GM21526 (cell line): ENCODE results near the gene AKAP12.
A peak's percentile ranks its signal among the peaks of the same experiment; 100 is the strongest.

Experiments used
- ATAC-seq: cut with Tn5 transposase; IDR thresholded peaks from one replicate; pipeline ENCODE4 v1.9.1; 2021; ENCODE audit warnings: moderate library complexity; ENCODE audit not compliant: unreplicated experiment, low FRiP score

The AKAP12 gene

DNA sequence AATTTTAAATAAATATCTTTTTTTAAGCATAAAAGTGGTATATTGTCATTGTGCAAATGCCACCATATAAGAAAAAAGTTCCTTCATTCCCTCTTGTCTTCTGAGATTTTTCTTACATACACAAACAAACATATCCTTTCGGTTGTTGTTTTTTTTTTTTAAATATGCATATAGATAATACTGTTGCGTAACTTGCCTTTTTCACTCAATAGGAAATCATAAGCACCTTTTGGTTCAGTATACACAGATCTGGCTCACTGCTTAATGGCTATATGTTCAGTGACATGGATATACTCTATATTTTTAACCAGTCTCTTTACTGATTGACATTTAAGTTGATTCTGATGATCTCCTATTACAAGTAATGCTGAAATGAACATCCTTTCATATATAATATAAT is 40.1 kb downstream of the AKAP12 start:
- no peak for ATAC-seq

DNA sequence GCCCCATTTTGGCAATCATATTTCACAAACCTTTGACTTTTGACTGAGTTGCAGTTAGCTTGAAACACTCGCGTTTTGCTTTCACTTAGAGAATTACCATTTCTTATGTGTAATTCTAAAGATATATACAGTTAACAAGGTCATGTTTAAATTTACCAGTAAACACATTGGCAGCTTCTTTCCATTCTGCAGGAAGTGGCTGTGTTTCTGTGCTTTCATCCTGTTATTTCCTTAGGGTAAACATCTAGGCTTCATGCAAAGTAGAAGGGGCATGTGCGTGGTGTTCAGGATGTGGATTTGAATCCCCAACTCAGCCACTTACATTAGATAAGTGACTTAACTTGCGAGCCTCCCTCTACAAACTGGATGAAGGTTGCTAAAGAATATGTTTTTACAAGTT is 41.1 kb downstream of the AKAP12 start:
- no peak for ATAC-seq

DNA sequence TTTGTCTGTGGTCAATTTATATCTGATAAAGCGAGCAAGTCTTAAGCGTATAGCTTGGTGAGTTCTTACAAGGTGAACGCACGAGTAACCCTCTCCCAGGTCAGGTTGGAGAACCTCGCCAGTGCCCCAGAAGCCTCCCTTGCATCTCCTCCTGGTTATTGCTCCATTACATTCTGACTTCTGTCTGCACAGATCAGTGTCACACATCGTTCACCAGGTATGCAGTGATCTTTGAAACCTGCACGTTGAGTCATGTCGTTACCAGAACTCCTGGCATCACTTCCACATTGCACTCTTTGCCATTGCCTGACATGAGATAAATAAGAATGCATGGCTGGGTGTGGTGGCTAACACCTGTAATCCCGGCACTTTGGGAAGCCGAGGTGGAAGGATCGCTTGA is 44.2 kb downstream of the AKAP12 start:
- peak; percentile 65 for ATAC-seq

DNA sequence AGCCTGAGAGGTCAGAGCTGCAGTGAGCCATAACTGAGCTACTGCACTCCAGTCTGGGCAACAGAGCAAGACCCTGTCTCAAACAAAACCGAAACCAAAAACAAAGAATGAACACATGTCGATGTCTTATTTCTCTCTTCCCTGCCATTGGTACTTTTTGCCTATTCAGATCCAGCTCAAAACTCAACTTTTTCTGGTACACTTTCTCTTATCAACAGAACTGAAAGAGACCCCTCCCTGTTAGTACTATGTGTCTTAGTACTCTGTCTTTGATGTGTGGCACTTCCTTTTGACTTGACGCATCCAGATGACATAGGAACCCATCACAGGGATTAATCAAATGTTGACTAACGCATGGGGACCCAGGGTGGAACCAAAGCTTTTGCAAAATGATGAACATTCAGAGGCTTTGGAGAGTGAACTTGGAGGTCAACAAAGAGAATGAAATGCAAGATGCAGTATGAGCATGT is 44.8 kb downstream of the AKAP12 start:
- ATAC-seq, result no peak

DNA sequence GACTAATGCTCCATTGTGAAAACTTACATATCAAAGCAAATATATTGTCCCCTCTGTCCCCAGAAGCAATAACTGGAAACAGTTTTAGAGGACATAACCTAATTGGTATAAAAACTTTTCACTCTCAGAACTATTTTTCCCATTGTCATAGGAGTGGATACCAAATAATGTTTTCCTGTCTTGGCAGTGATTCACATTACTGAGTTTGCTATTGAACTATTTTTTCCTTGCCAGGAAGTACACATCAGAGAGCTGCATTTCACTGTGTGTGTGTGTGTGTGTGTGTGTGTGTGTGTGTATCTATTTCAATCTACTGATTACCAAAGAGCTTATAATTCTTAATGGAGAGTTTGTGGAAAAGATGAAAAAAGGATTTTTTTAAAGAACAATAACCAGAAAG is 45.4 kb downstream of the AKAP12 start:
- ATAC-seq, result no peak

DNA sequence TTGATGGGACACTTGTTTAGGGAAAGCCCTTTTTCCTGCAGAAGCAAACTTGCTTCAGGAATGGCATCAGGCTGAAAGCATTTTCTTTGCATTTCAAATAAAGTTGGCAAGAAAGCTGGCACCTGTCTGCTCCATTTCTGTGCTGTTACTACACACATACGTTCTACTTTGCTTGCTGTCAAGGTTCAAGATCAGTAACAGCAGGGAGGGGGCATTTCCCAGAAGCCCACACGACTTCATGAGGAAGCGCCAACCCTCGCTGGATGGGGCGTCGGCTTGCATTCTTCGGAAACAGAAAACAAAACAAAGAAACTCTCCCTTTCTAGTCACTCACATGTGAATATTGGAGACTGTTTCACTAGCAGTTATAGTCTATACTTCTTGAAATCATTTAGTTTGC is 46.4 kb downstream of the AKAP12 start:
- ATAC-seq, result no peak

DNA sequence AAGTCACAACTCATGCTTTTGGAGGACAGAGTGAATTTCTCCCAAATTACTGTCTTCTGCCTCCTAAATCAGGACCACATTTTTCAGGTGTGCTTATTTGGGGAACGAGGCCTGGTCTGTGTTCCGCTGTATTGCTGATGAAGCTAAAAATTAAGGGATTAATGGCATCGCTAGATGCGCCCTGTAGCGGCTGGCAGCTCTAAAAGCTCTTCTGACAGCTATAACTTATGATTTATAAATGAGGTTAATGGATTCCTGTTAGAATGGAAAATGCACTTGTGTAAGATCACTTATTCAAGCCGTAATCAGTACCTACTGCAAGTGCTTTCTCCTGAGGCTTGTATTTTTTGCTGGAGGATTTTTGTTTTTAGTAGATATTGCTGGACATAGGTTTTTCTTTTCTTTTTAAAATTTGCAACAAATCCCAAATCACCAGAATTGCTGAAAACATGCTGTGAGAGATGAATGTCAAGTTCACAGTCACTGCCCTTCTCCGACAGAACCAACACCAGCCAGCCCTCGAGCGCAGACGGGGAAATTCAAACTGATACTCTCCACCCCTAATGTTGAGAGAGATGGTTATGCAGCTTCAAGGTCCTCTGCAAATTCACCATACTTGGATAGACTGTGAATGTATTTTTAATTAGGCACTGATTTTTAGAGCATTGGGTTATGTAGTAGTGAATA is 49.1 kb downstream of the AKAP12 start:
- no peak for ATAC-seq

DNA sequence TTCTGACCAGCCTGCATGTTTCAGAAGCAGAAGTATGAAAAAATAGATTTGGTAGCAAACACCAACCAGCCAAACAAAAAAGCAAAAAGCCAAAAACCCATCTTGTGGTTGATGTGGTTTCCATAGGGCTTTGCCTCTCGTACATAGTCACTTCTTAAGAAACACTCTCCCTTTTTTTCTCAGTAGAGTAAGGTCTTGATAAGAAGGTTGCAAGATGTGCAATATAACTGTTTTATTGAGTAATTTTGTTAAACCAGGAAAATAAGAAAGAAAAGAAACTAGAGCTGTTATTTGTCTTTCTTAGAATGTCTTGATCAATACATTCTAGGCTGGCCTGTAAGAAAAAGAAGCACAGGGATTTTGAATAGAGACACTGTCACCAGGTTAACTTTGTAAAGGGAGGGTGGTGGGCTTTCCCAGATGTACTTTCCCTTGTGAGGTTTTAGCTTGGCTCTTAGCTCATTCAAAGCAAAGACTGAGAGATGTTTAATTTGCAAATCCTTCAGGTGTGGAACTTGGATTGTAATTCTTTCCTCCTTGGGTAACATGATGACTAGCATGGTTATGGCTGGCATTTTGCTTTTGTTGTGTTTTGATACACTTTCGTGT is 49.7 kb downstream of the AKAP12 start:
- no peak for ATAC-seq

DNA sequence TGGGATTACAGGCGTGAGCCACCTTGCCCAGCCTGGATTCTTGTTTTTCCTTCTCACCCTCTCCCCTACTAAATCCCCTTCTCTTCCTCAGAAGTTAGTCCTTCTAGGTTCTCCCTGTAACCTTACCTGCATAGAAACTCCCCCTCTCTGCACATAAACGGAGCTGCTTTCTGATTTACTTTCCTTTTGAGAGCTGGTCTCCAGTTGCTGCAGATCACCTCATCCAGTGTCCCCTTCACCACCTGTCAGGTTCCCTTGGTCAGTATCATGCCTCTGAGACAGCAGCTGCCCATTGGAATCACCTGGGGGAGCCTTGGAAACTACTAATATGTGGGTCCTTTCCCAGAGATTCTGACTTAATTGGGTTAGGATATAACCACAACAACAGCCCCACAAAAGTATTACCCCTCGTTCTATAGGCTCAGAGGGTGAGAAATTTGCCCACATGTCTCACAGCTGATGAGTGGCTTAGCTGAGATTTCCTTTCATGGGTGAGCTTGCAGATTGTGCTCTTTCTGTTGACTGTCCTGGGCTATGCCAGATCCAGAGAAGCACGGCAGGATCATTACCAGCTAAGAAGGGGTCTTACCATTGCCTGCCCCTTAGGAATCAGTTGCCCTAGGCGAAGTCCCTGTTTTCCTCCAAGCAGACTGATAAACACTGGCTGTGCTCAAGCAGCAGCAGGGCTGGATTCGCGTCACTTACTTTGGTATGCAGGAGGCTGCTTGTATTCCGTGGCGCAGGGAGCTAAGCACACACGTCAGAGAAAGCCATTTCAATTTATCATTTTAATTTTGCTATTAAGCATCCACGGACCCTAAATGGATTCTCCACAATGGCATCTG is 51.3 kb downstream of the AKAP12 start:
- ATAC-seq, result no peak

DNA sequence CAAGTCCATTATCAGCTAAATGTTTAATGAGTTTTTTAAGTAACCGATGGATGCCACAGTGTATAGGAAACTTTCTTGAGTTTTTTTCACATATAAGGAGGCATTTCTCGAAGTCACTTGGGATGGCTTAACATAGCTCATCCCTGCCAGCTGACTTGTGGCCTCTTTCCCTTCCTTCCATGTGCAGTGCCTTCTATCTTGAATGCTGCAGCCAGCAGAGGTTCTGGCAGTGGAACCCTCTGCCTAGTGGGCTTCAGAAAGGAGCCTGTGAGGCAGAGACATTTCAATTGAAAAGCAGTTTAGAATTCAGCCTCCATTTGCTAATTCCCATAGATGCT is 51.9 kb downstream of the AKAP12 start:
- no peak for ATAC-seq

DNA sequence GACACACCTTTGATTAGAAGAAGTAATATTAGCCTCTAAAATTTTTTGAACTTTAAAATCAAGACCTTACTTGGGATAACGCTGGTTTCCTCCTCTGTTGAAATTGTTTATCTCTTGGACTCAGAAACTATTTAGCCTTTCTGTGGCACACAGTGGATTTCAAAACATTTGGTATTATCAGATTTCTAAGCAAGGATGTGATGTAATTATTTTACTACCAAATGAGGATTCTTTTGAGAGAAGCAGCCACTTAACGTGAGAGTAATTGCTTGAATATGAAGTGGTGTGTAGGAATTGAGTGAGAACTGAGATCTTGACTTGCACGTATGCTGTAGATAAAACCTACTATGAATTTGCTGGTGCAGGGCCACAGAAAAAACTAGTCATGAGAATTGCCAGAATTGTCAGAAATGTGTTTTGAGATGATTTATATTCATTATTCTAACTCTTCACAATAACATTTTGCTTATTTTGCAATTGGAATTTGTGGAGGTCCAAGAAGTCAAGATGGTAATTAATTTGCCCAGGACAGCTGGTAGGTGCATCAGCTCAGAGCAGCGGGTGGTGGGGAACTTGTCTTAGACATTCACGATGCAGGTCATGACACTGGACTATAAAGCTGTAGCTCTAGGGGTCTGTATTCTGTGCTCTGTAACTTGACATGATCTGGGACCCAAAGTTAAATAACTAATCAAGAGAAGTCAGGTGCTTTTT is 53.4 kb downstream of the AKAP12 start:
- no peak for ATAC-seq

DNA sequence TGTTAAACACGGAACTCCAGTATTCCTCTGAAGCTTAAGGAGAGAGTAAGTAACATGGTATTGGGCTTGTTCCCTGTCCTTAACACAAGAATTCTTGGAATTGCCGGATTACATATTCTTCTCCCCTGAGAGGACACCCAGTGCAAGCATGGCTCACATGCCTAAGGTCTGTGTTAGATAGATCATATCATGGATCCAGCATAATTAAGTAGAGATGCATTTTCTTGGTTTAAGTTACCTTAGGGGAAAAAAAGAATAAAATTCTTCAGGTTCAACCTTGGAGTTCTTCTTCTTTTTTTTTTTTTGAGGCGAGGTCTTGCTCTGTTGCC is 53.9 kb downstream of the AKAP12 start:
- ATAC-seq, result no peak

DNA sequence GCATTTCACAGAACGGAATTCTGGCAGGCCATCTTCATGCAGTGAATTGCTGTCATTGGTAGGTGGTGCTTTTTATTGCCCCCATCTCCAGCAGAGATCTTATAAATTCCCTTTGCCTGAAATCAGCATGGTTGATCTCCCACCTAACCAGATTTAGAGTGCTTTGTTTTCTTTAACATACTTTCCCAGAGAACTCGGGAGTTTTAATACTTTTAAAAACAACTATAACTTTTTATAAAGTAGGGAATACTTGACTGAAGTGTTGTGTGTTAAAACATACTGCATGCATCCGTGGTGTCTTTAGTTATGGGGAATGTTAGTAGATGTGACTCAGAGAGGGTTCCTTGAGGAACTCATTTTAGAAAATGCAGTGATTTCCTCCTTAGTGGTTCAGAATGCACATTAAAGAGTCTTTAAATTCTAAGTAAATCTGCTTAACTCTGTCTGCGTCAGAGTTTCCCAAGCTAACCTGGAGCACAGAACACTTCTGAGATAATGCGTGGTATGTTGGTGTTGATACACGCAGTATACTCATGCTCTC is 54.9 kb downstream of the AKAP12 start:
- ATAC-seq, result no peak

DNA sequence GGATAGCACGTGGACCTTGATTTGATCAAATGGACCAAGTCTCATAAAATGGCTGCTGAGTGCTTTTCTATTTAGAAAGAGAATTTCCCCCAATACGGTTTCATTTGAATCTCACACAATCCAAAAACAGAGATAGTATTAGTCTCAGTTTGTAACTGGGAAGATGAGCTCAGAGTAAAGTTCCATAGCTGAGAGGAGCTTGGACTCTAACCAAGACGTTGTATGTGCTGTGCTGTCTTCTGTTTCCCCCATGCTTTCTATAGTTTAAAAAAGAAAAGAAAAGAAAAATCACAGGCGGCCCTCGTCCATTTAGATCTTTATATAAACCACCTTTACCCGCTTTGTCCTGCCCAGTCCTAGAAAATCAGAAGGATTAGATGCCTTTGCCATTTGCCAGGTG is 58.1 kb downstream of the AKAP12 start:
- ATAC-seq, result no peak

DNA sequence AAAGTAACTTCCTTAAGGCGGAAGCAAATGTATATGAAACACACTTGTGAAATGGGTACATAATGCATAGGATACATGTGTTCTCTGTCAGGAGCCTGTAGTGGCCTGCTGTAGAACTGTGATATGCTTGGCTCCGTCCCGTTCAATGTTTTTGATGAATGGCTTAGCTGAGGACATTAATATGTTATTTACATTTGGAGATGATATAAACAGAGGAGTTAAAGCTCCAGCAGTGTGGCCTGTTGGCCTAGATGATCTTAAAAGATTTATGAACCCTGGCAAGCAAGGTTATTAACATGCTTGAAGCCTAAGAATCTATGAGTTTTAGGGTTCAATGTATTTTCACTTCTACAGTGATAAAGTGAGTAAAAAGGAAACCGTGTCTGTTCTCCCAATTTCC is 59.2 kb downstream of the AKAP12 start:
- no peak for ATAC-seq

DNA sequence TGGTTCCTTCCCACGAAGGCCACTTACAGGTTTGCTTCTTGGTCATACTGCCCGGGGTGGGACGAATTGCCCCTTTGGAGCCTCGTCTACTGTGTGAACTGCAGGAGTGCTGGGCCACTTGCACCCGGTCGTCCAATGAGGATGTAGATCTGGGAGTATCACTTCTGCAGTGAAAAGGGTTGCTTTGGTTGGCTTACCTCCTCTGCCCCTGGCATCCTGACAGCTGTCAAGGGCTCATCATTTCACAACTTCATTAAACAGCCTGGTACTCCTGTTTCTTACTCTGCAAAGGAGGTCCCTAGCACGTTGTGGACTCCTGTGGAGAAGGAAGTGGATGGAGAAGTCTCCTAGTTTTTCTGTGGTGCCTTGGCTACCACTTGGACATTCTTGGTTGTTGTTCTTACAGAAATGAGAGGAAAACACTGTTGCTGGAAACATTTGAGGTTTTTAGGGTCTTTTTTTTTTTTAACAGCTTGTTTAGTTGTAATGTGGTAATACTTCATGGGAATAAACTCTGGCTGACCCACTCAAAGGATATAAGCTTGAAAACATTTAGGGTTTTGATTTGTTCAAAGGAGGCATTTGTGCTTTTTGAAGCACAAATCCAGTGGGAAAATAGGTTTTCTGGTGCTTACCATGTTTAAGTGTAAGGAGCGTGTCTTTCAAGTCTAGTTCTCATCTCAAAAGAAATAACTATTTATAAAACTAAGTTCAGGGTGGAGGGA is 60.7 kb downstream of the AKAP12 start:
- ATAC-seq, result no peak

DNA sequence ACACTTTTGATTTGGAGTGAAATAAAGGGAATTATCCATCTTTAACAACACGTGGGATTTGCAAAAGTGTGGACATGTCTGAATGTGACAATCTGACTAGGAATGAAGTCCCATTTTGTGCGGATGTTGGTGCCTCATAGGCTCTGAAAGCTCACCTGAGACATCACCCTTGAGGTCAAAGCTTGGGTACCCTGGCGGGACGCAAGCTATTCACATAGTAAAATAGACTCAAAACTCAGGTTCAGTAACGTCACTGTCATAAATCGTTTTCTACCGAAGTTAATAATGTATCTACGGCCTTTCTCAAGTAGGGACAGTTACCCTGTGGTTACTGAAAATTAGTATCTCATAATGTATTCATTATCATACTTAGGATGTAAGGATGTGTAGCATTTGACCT is 61.8 kb downstream of the AKAP12 start:
- no peak for ATAC-seq

DNA sequence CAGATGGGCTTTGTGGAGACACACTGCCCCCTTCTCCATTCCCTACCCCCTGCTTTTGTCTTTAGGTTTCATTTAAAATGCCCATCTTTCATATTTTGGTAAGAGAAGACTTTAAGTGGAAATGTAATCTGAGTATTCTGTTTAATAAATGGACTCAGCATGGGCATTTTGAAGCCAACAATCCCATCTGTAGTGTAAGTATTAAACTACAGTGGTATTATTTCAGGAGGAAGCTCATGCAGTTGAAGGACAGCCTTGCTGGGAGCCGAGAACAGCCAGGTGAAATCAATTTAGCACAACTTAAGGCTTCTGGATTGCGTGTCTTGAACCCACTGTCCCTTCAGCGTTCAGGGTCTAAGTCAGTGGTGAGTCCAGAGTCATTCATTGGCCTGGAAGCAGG is 63.5 kb downstream of the AKAP12 start:
- no peak for ATAC-seq

DNA sequence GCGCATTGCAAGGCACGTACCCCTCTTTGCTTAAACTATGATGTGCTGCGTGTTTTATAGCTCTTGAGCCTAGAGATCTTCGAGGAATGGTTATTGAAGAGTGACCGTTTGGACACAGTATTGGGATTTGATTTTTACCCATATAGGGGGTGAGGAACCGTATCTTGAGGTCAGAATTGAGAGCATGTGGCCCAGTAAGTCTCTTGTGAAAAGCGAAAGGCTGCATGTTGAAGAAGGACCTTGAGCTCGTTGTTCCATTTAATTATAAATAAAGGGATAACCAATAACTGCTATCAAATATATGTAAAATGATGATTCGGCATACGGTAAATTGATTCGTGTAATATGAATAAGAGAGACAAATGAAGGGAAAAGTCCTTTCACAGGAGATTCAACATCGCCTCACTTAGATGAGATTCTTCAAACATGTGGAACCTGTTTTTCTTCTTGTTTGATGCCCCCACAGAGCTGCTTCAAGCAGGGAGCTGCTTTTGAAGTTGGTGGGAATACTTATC is 66.6 kb downstream of the AKAP12 start:
- no peak for ATAC-seq

DNA sequence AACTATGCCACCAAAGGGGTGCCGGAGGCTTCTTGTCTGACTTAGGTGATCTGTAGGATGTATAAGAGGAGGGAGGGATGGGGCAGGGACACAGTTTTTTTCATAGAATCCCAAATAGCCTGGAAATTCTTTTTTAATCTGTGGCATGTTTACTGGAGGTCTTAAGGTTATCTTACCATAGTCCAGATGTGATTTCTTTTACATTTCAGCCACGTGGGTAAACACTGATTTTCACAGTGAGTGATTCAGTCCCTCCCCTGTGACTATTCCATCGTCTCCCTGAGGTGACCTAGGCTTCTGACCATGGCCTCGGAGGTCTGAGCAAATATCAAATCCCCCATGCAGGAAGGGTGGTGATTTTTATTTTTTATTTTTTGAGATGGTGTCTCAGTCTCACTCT is 67.7 kb downstream of the AKAP12 start:
- no peak for ATAC-seq
